ENCODE data around the gene CRYAB. TPM values are rescaled to one million over a fixed set of nuclear protein-coding genes. Genes with fewer than 3 reads are reported as not detected.

Gene CRYAB
- total RNA-seq, 1 donor: 20.7 TPM

DNA sequence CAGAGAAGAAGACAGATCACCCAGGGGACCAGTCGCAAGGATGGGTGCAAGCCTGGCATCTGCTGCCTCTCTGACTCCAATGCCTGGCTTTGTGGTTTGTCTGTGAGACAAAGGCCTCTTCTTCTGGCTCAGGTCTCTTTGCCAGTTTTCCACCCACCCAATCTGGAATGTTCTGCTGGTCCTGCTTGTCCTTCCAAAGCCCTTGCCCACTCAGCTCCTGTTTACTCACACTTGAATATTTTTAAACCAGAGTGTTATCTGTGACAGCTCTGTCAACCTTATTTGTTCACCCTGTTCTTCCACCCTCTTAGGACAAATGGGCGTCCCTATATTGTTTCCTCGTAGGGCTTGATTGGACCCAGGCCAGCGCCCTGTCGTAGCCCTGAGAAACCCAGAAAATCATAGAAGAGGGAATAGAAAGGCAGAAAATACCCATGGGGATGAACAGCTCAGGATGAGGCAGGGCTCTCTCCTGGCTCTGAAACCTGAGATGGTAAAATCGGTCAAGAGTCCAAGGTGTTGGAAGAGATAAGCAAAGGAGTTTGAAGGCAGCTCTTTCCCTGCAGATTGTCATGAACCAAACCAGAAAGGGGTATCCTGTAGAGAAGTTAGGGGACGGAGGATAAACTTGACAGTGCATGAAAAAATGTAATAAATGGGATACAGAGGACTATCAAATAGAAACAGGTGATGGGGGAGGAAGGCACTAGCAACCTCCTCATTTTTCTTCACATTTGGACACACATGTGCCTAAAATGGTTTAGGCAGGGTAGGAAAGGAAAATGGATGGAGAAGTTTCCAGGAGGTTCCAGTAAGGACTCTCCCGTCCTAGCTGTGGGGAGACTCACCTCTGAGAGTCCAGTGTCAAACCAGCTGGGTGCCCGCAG lies 651 bp downstream of the CRYAB start:
- DNase-seq (ENCODE audit: low read depth): no peak
- H3K4me3 ChIP-seq (ENCODE audit: low read depth, low read length): no peak overlapping the region
- TF ChIP-seq, protein P1, sequence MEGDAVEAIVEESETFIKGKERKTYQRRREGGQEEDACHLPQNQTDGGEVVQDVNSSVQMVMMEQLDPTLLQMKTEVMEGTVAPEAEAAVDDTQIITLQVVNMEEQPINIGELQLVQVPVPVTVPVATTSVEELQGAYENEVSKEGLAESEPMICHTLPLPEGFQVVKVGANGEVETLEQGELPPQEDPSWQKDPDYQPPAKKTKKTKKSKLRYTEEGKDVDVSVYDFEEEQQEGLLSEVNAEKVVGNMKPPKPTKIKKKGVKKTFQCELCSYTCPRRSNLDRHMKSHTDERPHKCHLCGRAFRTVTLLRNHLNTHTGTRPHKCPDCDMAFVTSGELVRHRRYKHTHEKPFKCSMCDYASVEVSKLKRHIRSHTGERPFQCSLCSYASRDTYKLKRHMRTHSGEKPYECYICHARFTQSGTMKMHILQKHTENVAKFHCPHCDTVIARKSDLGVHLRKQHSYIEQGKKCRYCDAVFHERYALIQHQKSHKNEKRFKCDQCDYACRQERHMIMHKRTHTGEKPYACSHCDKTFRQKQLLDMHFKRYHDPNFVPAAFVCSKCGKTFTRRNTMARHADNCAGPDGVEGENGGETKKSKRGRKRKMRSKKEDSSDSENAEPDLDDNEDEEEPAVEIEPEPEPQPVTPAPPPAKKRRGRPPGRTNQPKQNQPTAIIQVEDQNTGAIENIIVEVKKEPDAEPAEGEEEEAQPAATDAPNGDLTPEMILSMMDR (IDR thresholded peaks at IDR 0.05; ENCODE audit: insufficient read depth, low read depth, low read length): no peak

DNA sequence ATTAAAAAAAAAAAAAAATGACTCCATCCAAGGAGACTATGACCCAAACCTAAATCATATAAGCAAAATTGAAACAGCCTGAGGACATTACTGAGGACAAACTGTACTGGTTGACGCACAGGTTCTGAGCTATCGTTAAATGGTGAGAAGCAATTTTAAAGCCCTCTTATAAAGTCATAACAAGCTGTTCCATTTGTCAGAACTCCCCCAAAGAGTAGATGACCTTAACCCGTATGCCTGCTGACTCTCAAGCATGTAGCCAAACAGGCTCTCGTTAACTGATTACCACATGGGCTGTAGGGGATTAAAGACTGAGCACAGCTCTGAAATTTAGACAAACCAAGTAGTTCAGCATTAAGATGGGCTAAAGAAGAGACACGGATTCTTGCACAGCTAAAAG lies 2.2 kb downstream of the CRYAB start:
- H3K4me3 ChIP-seq (ENCODE audit: low read depth, low read length): no peak overlapping the region
- DNase-seq (ENCODE audit: low read depth): peak; percentile 22
- TF ChIP-seq, protein P1 (IDR thresholded peaks at IDR 0.05; ENCODE audit: insufficient read depth, low read depth, low read length): no peak

DNA sequence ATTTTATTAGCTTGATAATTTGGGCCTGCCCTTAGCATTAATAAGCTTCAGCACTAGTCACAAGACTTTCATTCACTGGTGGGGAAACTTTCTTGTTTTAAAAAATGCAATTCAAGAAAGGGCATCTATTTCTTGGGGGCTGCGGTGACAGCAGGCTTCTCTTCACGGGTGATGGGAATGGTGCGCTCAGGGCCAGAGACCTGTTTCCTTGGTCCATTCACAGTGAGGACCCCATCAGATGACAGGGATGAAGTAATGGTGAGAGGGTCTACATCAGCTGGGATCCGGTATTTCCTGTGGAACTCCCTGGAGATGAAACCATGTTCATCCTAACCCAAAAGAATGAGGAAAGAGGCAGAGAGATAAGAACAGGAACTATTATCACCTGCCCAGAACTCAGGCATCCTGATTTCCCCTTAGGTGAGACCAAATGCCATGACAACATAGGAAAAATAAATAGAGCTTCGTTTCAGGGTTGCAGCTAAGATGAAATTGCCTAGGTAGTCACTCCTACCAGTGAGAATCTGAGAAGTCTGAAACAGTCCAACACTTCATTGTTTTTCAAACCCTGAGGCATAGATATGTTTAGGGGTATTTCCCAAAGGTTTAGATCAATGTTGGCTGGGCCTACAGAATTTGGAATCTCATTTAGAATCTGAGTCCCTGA lies 2.8 kb downstream of the CRYAB start:
- TF ChIP-seq, protein P1 (IDR thresholded peaks at IDR 0.05; ENCODE audit: insufficient read depth, low read depth, low read length): no peak
- H3K4me3 ChIP-seq (ENCODE audit: low read depth, low read length): no peak overlapping the region
- no peak for DNase-seq (ENCODE audit: low read depth)

DNA sequence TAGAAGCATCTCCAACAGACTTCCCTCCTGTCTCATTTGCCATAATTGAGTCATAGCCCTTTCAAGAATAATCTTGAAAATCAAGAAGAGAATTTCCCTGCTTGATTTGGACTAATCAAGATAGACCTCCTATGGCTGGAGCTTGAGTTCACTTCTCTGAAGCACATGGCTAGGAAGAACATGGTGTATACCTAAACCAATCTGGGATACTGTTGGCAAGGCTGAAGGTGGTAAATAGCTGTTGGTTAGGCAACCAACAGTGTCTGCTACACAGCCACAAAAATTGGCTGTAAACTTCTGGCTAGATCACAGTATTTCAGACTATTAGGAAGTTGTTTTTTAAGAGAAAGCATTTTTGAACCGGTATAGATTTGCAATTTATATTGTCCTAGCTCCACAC lies 4.9 kb downstream of the CRYAB start:
- H3K4me3 ChIP-seq (ENCODE audit: low read depth, low read length): no peak overlapping the region
- no peak for DNase-seq (ENCODE audit: low read depth)
- TF ChIP-seq, protein P1 (IDR thresholded peaks at IDR 0.05; ENCODE audit: insufficient read depth, low read depth, low read length): no peak

DNA sequence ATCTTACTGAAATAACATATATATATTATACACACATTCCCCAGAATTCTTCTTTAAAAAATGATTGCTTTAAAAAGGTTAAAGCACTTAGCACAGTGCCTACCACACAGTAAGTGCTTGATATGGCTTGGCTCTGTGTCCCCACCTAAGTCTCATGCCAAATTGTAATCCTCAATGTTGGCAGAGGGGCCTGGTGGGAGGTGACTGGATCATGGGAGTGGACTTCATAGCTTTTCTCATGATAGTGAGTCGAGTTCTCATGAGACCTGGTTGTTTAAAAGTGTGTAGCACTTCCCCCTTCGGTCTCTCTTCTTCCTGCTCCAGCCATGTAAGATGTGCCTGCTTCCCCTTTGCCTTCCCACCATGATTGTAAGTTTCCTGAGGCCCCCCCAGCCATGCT lies 6.2 kb downstream of the CRYAB start:
- TF ChIP-seq, protein P1 (IDR thresholded peaks at IDR 0.05; ENCODE audit: insufficient read depth, low read depth, low read length): no peak
- H3K4me3 ChIP-seq (ENCODE audit: low read depth, low read length): no peak overlapping the region
- no peak for DNase-seq (ENCODE audit: low read depth)

DNA sequence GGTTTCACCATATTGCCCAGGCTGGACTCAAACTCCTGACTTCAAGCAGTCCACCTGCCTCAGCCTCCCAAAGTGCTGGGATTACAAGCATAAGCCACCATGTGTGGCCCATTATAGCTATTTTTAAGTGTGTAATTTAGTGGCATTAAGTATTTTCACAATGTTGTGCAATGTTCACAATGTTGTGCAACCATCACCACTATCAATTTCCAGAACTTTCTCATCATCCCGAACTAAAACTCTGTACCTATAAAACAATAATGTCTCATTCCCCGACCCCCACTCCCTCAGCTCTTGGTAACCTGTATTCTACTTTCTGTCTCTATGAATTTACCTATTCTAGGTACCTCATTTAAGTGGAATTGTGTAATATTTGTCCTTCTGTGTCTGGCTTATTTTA lies 24.7 kb downstream of the CRYAB start:
- no peak overlapping the region for H3K4me3 ChIP-seq (ENCODE audit: low read depth, low read length)
- peak; percentile 17 for DNase-seq (ENCODE audit: low read depth)
- TF ChIP-seq, protein P1 (IDR thresholded peaks at IDR 0.05; ENCODE audit: insufficient read depth, low read depth, low read length): no peak

Data from fibroblast of villous mesenchyme (primary cell).